Measurements from ENCODE around the gene SLC38A11. TPM values are rescaled to one million over a fixed set of nuclear protein-coding genes. Genes with fewer than 3 reads are reported as not detected.
"Not testable (repeated sequence)": the region's sequence is repeated elsewhere in the genome, so short reads cannot be mapped to it uniquely, and the experiment has no call there.

SLC38A11 gene
- total RNA-seq, 6 experiments from 2014 or later = 0.58 to 3.6 (median 2.1) TPM

GRCh38 chr2:164984428-164984827 is 29.1 kb upstream of the SLC38A11 start:
- Histone ChIP-seq H3K36me3 (no peaks in the 10 kb centered on the region), H3K27me3 (no peaks in the 10 kb centered on the region), H3K4me1 (no peaks in the 10 kb centered on the region), H3K9me3 (no peaks in the 10 kb centered on the region), H3K27ac (no peak overlapping the region), H3K4me3 (no peak overlapping the region)
- ATAC-seq = no peak
- no peak for TF ChIP-seq POLR2A (IDR thresholded peaks at IDR 0.05)
- no peak for TF ChIP-seq CTCF (IDR thresholded peaks at IDR 0.05)
- DNase-seq = no peak
- WGBS (ENCODE audit: insufficient coverage, low coverage, low lambda C conversion rate, missing lambda C conversion rate) = 74% methylated on average over 3 of the region's 3 CpGs
- intact Hi-C loops (cut with DNase I) = no loop called here

- H3K36me3 ChIP-seq = no peaks in the 10 kb centered on the region
- no peak overlapping the region for H3K4me3 ChIP-seq
- no peak for DNase-seq
- H3K27ac ChIP-seq = no peak overlapping the region
- no peaks in the 10 kb centered on the region for H3K4me1 ChIP-seq
- H3K9me3 ChIP-seq = no peaks in the 10 kb centered on the region
- TF ChIP-seq CTCF (IDR thresholded peaks at IDR 0.05) (no peak), POLR2A (IDR thresholded peaks at IDR 0.05) (no peak)
- ATAC-seq = no peak
- WGBS (ENCODE audit: insufficient coverage, low coverage, low lambda C conversion rate, missing lambda C conversion rate) = 66% methylated on average over 7 of the region's 7 CpGs
- intact Hi-C loops (cut with DNase I) = no loop called here
- no peaks in the 10 kb centered on the region for H3K27me3 ChIP-seq
Measured at GRCh38 chr2:164981217-164981990, 26.1 kb upstream of the SLC38A11 start.

GRCh38 chr2:164980688-164981087 is 25.4 kb upstream of the SLC38A11 start:
- H3K9me3 ChIP-seq; H3K36me3 ChIP-seq; H3K4me1 ChIP-seq; H3K27ac ChIP-seq; intact Hi-C loops (cut with DNase I); H3K27me3 ChIP-seq; DNase-seq; ATAC-seq; H3K4me3 ChIP-seq: not testable (repeated sequence)
- 58% methylated on average over 2 of the region's 2 CpGs for WGBS (ENCODE audit: insufficient coverage, low coverage, low lambda C conversion rate, missing lambda C conversion rate)

- no peaks in the 10 kb centered on the region for H3K9me3 ChIP-seq
- ATAC-seq (no peak), DNase-seq (no peak)
- no peaks in the 10 kb centered on the region for H3K36me3 ChIP-seq
- H3K27me3 ChIP-seq = no peaks in the 10 kb centered on the region
- WGBS (ENCODE audit: insufficient coverage, low coverage, low lambda C conversion rate, missing lambda C conversion rate) = 100% methylated on average over 1 of the region's 2 CpGs
- H3K4me1 ChIP-seq = no peaks in the 10 kb centered on the region
- intact Hi-C loops (cut with DNase I) = no loop called here
- no peak overlapping the region for H3K27ac ChIP-seq
- no peak overlapping the region for H3K4me3 ChIP-seq
- TF ChIP-seq CTCF (IDR thresholded peaks at IDR 0.05) (no peak), POLR2A (IDR thresholded peaks at IDR 0.05) (no peak)
Measured at GRCh38 chr2:164979113-164979512, 23.8 kb upstream of the SLC38A11 start.

GRCh38 chr2:164976875-164977470 is 21.6 kb upstream of the SLC38A11 start:
- ATAC-seq; intact Hi-C loops (cut with DNase I); H3K27ac ChIP-seq; H3K4me1 ChIP-seq; H3K9me3 ChIP-seq; DNase-seq; H3K27me3 ChIP-seq; H3K4me3 ChIP-seq; H3K36me3 ChIP-seq: not testable (repeated sequence)
- 67% methylated on average over 2 of the region's 5 CpGs for WGBS (ENCODE audit: insufficient coverage, low coverage, low lambda C conversion rate, missing lambda C conversion rate)
